ENCODE results near the gene IER5.
"Not testable (repeated sequence)": the region's sequence is repeated elsewhere in the genome, so short reads cannot be mapped to it uniquely, and the experiment has no call there.

Gene IER5

GRCh38 chr1:181059435-181059834 is 29.1 kb upstream of the IER5 start:
- Histone ChIP-seq H3K36me3 (ENCODE audit: control insufficient read depth in 1 of 2, insufficient read depth in 2 of 2, low read length in 2 of 2) (peaks cover 0 to 3% of the 10 kb centered on the region in 2 donors), H3K9me3 (ENCODE audit: control insufficient read depth in 1 of 2, low read length in 2 of 2) (peaks cover 7 to 12% of the 10 kb centered on the region in 2 donors), H3K9ac (ENCODE audit: low read depth in 1 of 2, low read length in 2 of 2) (no peak overlapping the region), H3K27me3 (ENCODE audit: control insufficient read depth in 1 of 2, insufficient read depth in 2 of 2, low read length in 2 of 2) (no peaks in the 10 kb centered on the region), H3K27ac (ENCODE audit: low read depth, low read length) (no peak overlapping the region), H3K4me3 (ENCODE audit: low read depth in 1 of 2, low read length in 2 of 2) (no peak overlapping the region), H3K4me1 (ENCODE audit: control insufficient read depth in 1 of 2, insufficient read depth in 2 of 2, low read length in 2 of 2) (peaks cover 0 to 11% of the 10 kb centered on the region in 2 donors)

- H3K36me3 ChIP-seq (ENCODE audit: control insufficient read depth in 1 of 2, insufficient read depth in 2 of 2, low read length in 2 of 2), result peaks cover 0 to 3% of the 10 kb centered on the region in 2 donors
- peaks cover 7 to 12% of the 10 kb centered on the region in 2 donors for H3K9me3 ChIP-seq (ENCODE audit: control insufficient read depth in 1 of 2, low read length in 2 of 2)
- H3K9ac ChIP-seq (ENCODE audit: low read depth in 1 of 2, low read length in 2 of 2), result no peak overlapping the region
- peaks cover 0 to 11% of the 10 kb centered on the region in 2 donors for H3K4me1 ChIP-seq (ENCODE audit: control insufficient read depth in 1 of 2, insufficient read depth in 2 of 2, low read length in 2 of 2)
- no peak overlapping the region for H3K27ac ChIP-seq (ENCODE audit: low read depth, low read length)
- no peaks in the 10 kb centered on the region for H3K27me3 ChIP-seq (ENCODE audit: control insufficient read depth in 1 of 2, insufficient read depth in 2 of 2, low read length in 2 of 2)
- H3K4me3 ChIP-seq (ENCODE audit: low read depth in 1 of 2, low read length in 2 of 2), result no peak overlapping the region
Measured at GRCh38 chr1:181060066-181060465, 28.4 kb upstream of the IER5 start.

GRCh38 chr1:181060947-181061346 is 27.6 kb upstream of the IER5 start:
- not testable (repeated sequence) for H3K36me3 ChIP-seq (ENCODE audit: control insufficient read depth in 1 of 2, insufficient read depth in 2 of 2, low read length in 2 of 2); H3K27me3 ChIP-seq (ENCODE audit: control insufficient read depth in 1 of 2, insufficient read depth in 2 of 2, low read length in 2 of 2); H3K27ac ChIP-seq (ENCODE audit: low read depth, low read length); H3K9ac ChIP-seq (ENCODE audit: low read depth in 1 of 2, low read length in 2 of 2); H3K4me3 ChIP-seq (ENCODE audit: low read depth in 1 of 2, low read length in 2 of 2)
- peaks cover 7 to 12% of the 10 kb centered on the region in 2 donors for H3K9me3 ChIP-seq (ENCODE audit: control insufficient read depth in 1 of 2, low read length in 2 of 2)
- peaks cover 0 to 11% of the 10 kb centered on the region in 2 donors for H3K4me1 ChIP-seq (ENCODE audit: control insufficient read depth in 1 of 2, insufficient read depth in 2 of 2, low read length in 2 of 2)

- H3K9ac ChIP-seq (ENCODE audit: low read depth in 1 of 2, low read length in 2 of 2), result no peak overlapping the region
Measured at GRCh38 chr1:181061487-181061886, 27.0 kb upstream of the IER5 start.

DNA sequence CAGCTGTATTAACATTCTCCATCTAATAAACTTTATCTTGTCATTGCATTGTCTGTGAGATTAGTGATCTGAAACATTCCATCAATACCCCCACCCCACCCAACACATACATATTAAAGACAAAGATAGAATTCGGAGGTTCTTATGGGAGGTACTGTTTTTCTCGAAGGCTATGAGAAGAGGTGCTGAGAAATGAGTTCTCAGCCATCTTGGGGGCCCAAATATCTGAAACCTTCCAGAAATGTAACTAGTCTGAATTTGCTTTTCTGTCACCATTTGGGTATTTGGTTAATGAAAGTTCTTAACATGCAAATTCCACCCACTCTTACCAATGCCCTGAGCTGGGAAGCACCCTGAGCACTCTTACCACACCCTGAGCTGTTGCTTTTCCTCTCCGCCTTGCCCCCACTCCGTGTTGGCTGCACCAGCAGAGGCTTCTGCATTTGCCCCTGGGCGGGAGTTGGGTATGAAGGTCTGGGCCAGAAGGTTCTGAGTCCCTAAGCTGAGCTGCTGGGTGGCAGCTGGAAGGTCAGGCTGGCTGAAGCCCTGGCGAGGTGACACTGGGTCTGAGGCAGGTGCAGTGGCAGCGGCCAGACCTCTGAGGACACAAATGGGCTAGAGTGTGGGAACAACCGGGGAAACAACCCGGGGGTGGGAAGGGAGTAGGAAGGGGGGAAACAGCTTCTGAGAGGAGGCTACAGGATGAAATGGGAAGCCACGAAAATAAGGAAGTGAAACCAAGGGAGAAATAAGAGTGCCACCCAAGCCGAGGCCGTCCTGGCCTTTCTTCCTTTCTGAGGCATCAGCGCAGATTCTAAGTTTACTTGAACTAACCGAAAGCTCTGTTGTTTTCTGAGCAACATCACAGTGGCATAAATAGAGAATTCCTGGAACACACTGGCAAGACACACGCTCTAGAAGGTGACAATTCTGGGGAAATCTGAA is 26.3 kb upstream of the IER5 start:
- H3K36me3 ChIP-seq (ENCODE audit: control insufficient read depth in 1 of 2, insufficient read depth in 2 of 2, low read length in 2 of 2), result no peaks in the 10 kb centered on the region
- H3K9me3 ChIP-seq (ENCODE audit: control insufficient read depth in 1 of 2, low read length in 2 of 2), result peaks cover 7 to 12% of the 10 kb centered on the region in 2 donors
- H3K27ac ChIP-seq (ENCODE audit: low read depth, low read length), result no peak overlapping the region
- peaks cover 0 to 11% of the 10 kb centered on the region in 2 donors for H3K4me1 ChIP-seq (ENCODE audit: control insufficient read depth in 1 of 2, insufficient read depth in 2 of 2, low read length in 2 of 2)
- H3K4me3 ChIP-seq (ENCODE audit: low read depth in 1 of 2, low read length in 2 of 2), result peak overlapping the region in 1 of 2 donors; percentile 21
- no peak overlapping the region for H3K9ac ChIP-seq (ENCODE audit: low read depth in 1 of 2, low read length in 2 of 2)
- no peaks in the 10 kb centered on the region for H3K27me3 ChIP-seq (ENCODE audit: control insufficient read depth in 1 of 2, insufficient read depth in 2 of 2, low read length in 2 of 2)

More at GRCh38 chr1:181061487-181061886, 27.0 kb upstream of the IER5 start:
- Histone ChIP-seq H3K9me3 (ENCODE audit: control insufficient read depth in 1 of 2, low read length in 2 of 2) (peaks cover 7 to 12% of the 10 kb centered on the region in 2 donors), H3K4me1 (ENCODE audit: control insufficient read depth in 1 of 2, insufficient read depth in 2 of 2, low read length in 2 of 2) (peaks cover 0 to 11% of the 10 kb centered on the region in 2 donors), H3K36me3 (ENCODE audit: control insufficient read depth in 1 of 2, insufficient read depth in 2 of 2, low read length in 2 of 2) (peaks cover 0 to 2% of the 10 kb centered on the region in 2 donors), H3K27ac (ENCODE audit: low read depth, low read length) (no peak overlapping the region), H3K27me3 (ENCODE audit: control insufficient read depth in 1 of 2, insufficient read depth in 2 of 2, low read length in 2 of 2) (no peaks in the 10 kb centered on the region), H3K4me3 (ENCODE audit: low read depth in 1 of 2, low read length in 2 of 2) (no peak overlapping the region)

DNA sequence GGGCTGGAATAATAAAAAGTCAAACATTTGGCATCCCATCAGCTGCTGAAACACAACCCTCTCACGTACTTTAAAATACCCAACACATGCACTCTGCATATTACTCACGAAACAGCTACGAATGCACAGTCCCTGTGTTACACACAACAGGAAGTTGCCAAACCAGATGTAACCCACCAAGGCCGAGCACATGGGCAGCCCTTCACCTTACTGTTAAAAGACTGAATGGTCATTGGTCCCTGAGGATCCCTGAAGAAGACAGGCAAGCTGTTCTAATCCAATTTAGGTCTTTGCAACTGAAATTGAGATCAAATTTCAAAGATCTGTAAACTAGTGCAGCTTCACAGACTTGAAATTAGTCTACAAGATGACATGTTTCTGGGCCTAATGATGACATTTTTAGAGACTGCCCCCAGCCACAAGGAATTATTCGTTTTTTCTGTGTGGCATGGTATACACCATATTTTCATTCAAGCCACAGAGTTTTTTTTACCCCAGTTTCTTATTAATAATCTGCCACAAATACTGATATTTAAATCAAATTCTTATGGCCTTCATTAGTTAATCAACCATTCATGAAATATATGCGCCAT is 25.6 kb upstream of the IER5 start:
- Histone ChIP-seq H3K4me1 (ENCODE audit: control insufficient read depth in 1 of 2, insufficient read depth in 2 of 2, low read length in 2 of 2) (peaks cover 0 to 11% of the 10 kb centered on the region in 2 donors), H3K27ac (ENCODE audit: low read depth, low read length) (no peak overlapping the region), H3K9ac (ENCODE audit: low read depth in 1 of 2, low read length in 2 of 2) (no peak overlapping the region), H3K27me3 (ENCODE audit: control insufficient read depth in 1 of 2, insufficient read depth in 2 of 2, low read length in 2 of 2) (no peaks in the 10 kb centered on the region), H3K9me3 (ENCODE audit: control insufficient read depth in 1 of 2, low read length in 2 of 2) (peaks cover 7 to 12% of the 10 kb centered on the region in 2 donors), H3K4me3 (ENCODE audit: low read depth in 1 of 2, low read length in 2 of 2) (no peak overlapping the region), H3K36me3 (ENCODE audit: control insufficient read depth in 1 of 2, insufficient read depth in 2 of 2, low read length in 2 of 2) (no peaks in the 10 kb centered on the region)

GRCh38 chr1:181064011-181064623 is 24.4 kb upstream of the IER5 start:
- Histone ChIP-seq H3K4me1 (ENCODE audit: control insufficient read depth in 1 of 2, insufficient read depth in 2 of 2, low read length in 2 of 2) (peaks cover 0 to 11% of the 10 kb centered on the region in 2 donors), H3K36me3 (ENCODE audit: control insufficient read depth in 1 of 2, insufficient read depth in 2 of 2, low read length in 2 of 2) (no peaks in the 10 kb centered on the region), H3K9me3 (ENCODE audit: control insufficient read depth in 1 of 2, low read length in 2 of 2) (peaks cover 4 to 8% of the 10 kb centered on the region in 2 donors), H3K4me3 (ENCODE audit: low read depth in 1 of 2, low read length in 2 of 2) (no peak overlapping the region), H3K27ac (ENCODE audit: low read depth, low read length) (no peak overlapping the region), H3K9ac (ENCODE audit: low read depth in 1 of 2, low read length in 2 of 2) (no peak overlapping the region), H3K27me3 (ENCODE audit: control insufficient read depth in 1 of 2, insufficient read depth in 2 of 2, low read length in 2 of 2) (no peaks in the 10 kb centered on the region)

GRCh38 chr1:181064702-181065101 is 23.8 kb upstream of the IER5 start:
- no peaks in the 10 kb centered on the region for H3K27me3 ChIP-seq (ENCODE audit: control insufficient read depth in 1 of 2, insufficient read depth in 2 of 2, low read length in 2 of 2)
- H3K36me3 ChIP-seq (ENCODE audit: control insufficient read depth in 1 of 2, insufficient read depth in 2 of 2, low read length in 2 of 2), result no peaks in the 10 kb centered on the region
- no peak overlapping the region for H3K9ac ChIP-seq (ENCODE audit: low read depth in 1 of 2, low read length in 2 of 2)
- peaks cover 0 to 11% of the 10 kb centered on the region in 2 donors for H3K4me1 ChIP-seq (ENCODE audit: control insufficient read depth in 1 of 2, insufficient read depth in 2 of 2, low read length in 2 of 2)
- no peak overlapping the region for H3K27ac ChIP-seq (ENCODE audit: low read depth, low read length)
- H3K9me3 ChIP-seq (ENCODE audit: control insufficient read depth in 1 of 2, low read length in 2 of 2), result peaks cover 0 to 2% of the 10 kb centered on the region in 2 donors
- no peak overlapping the region for H3K4me3 ChIP-seq (ENCODE audit: low read depth in 1 of 2, low read length in 2 of 2)

DNA sequence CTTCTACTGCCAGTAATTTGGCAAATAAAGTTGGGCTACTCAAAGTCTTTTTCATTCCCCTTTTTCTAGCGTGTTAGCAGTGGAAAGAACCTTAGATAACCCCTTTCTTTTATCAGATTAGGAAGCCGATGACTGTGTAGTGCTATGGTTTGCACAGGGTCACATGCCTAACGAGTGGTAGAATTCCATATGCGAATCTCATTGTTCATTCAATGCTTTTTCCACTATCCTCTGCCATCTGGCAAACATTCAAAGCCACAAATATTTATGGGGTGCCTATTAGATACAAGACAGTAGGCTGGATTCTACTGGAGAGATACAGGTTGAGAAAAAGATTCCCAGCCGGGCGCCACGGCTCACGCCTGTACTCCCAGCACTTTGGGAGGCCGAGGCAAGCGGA is 14.9 kb upstream of the IER5 start:
- H3K9me3 ChIP-seq (ENCODE audit: control insufficient read depth in 1 of 2, low read length in 2 of 2), result no peaks in the 10 kb centered on the region
- H3K27ac ChIP-seq (ENCODE audit: low read depth, low read length), result no peak overlapping the region
- H3K4me1 ChIP-seq (ENCODE audit: control insufficient read depth in 1 of 2, insufficient read depth in 2 of 2, low read length in 2 of 2), result no peaks in the 10 kb centered on the region

More for the DNA sequence above, 14.9 kb upstream of the IER5 start:
- H3K4me3 ChIP-seq (ENCODE audit: low read depth in 1 of 2, low read length in 2 of 2), result no peak overlapping the region
- H3K9ac ChIP-seq (ENCODE audit: low read depth in 1 of 2, low read length in 2 of 2), result no peak overlapping the region
- peaks cover 0 to 3% of the 10 kb centered on the region in 2 donors for H3K27me3 ChIP-seq (ENCODE audit: control insufficient read depth in 1 of 2, insufficient read depth in 2 of 2, low read length in 2 of 2)
- H3K36me3 ChIP-seq (ENCODE audit: control insufficient read depth in 1 of 2, insufficient read depth in 2 of 2, low read length in 2 of 2), result no peaks in the 10 kb centered on the region

Data from duodenal mucosa (tissue), 2 donors.